Measurements from ENCODE around the gene PTPRJ. TPM values are rescaled to one million over a fixed set of nuclear protein-coding genes. Genes with fewer than 3 reads are reported as not detected.

The PTPRJ gene
- total RNA-seq, 1 donor from 2014 or later, result 22.9 TPM

DNA sequence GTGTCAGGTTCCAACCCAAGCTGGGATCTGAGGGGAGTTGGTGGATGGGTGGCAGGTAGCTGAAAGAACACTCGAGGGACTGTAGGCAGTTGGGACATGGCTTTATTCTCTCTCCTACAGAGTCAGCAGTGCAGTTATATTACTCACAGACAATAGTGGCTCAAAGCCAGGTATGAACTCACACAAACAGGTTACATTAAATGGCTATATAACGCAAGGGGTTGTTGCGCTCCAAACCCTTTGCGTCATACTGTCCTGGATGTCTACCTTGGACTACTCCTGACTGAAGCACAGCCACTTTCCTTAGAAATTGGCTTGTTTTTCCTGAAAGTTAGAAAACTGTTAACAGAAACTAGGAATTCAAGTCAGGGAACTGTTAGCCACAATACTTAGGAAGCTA lies 169.9 kb downstream of the PTPRJ start:
- H3K27ac Mint-ChIP-seq (ENCODE audit: unreplicated experiment), result peak overlapping the region; percentile 20
- peak; percentile 71 for DNase-seq (ENCODE audit: low read depth)
- H3K27ac ChIP-seq (ENCODE audit: low read depth, low read length), result peak overlapping the region; percentile 25
- peaks cover 2% of the 10 kb centered on the region for H3K9me3 ChIP-seq (ENCODE audit: insufficient read depth, low read depth, low read length)
- no peaks in the 10 kb centered on the region for H3K27me3 ChIP-seq (ENCODE audit: insufficient read depth, low read length)
- TF ChIP-seq, protein P1, sequence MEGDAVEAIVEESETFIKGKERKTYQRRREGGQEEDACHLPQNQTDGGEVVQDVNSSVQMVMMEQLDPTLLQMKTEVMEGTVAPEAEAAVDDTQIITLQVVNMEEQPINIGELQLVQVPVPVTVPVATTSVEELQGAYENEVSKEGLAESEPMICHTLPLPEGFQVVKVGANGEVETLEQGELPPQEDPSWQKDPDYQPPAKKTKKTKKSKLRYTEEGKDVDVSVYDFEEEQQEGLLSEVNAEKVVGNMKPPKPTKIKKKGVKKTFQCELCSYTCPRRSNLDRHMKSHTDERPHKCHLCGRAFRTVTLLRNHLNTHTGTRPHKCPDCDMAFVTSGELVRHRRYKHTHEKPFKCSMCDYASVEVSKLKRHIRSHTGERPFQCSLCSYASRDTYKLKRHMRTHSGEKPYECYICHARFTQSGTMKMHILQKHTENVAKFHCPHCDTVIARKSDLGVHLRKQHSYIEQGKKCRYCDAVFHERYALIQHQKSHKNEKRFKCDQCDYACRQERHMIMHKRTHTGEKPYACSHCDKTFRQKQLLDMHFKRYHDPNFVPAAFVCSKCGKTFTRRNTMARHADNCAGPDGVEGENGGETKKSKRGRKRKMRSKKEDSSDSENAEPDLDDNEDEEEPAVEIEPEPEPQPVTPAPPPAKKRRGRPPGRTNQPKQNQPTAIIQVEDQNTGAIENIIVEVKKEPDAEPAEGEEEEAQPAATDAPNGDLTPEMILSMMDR (IDR thresholded peaks at IDR 0.05; ENCODE audit: insufficient read depth, low read depth, low read length), result no peak
- TF ChIP-seq EZH2 (IDR thresholded peaks at IDR 0.05; ENCODE audit: insufficient read depth, low read length), result no peak
- peaks cover 29% of the 10 kb centered on the region for H3K36me3 Mint-ChIP-seq (ENCODE audit: low read depth, unreplicated experiment)
- H3K4me3 ChIP-seq (ENCODE audit: insufficient read depth, low read depth, low read length), result no peak overlapping the region
- H3K9me3 Mint-ChIP-seq (ENCODE audit: unreplicated experiment), result peaks cover 9% of the 10 kb centered on the region
- no peak overlapping the region for H2AFZ ChIP-seq (ENCODE audit: low read depth, low read length)
- FAIRE-seq, result no peak
- no peaks in the 10 kb centered on the region for H3K27me3 Mint-ChIP-seq (ENCODE audit: low read depth, unreplicated experiment)
- no peak overlapping the region for H3K4me3 Mint-ChIP-seq (ENCODE audit: unreplicated experiment)
- no peaks in the 10 kb centered on the region for H3K79me2 ChIP-seq (ENCODE audit: insufficient read depth, low read length)
- H3K4me1 ChIP-seq (ENCODE audit: insufficient read depth, low read length), result peaks cover 9% of the 10 kb centered on the region
- no peak overlapping the region for H3K4me2 ChIP-seq (ENCODE audit: low read length)
- peaks cover 8% of the 10 kb centered on the region for H3K4me1 Mint-ChIP-seq (ENCODE audit: low read depth, unreplicated experiment)
- H3K9ac ChIP-seq (ENCODE audit: low read length), result no peak overlapping the region
- H4K20me1 ChIP-seq (ENCODE audit: insufficient read depth, low read length), result no peaks in the 10 kb centered on the region
- peaks cover 13% of the 10 kb centered on the region for H3K36me3 ChIP-seq (ENCODE audit: insufficient read depth, low read length)

DNA sequence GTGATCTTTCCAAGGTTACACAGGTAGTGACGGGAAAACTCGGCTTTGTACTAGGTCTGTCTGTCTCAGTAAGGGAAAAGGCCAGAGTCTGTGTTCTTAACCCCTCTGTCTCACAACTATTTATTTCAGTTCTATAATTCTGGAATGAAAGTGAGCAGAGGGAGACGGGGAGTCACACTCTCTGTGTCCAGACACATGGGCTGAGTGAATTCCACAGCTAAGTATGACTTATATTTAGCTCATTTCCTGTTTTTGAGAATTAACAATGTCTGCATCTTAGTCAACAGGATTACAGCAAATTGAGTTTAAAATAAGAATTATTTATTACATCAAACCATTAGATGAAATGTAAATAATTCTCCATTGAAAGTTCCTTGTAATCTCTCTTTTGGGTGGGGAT lies 173.8 kb downstream of the PTPRJ start:
- no peak for TF ChIP-seq EZH2 (IDR thresholded peaks at IDR 0.05; ENCODE audit: insufficient read depth, low read length)
- TF ChIP-seq, protein P1 (IDR thresholded peaks at IDR 0.05; ENCODE audit: insufficient read depth, low read depth, low read length), result no peak

DNA sequence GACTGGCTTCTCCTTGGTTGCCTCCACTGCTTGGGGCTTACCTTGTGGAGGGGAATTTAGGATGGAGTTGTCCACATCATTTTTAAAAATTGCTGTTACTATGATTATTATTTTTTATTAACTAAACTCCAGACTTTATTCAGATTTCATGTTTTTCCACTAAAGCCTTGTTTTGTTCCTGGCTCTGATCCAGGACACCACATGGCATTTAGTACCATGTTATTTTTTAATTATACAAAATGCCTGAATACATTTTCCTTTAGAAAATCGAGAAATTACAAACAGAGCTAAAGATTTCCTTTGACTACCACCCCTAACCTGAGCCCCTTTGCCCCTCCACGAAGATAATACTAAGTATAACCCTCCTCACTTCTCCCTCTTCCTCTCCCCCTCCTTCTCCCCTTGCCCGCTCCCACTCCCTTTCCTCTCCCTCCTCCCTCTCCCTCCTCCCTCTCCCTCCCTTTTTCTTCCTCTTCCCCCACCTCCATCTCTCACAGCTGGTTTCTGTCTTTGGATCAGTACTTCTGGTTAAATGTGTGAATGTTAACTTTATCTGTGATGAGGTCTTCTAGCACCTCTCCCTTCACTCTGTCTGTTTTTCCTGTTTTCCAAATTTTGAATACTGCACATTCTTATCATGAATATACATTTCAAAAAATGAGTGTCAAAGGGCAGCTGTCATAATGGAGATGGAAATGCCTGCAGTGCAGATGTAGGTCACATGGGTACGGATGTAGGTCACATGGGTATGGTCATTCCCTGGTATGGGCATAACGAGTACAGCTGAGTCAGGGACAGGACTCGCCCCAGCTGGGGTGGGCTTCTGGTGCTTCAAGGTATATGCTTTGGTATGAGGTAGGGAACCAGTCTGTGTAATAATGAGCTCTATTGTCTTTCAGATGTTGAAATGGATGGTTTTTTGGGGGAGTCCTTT lies 181.9 kb downstream of the PTPRJ start:
- no peak for FAIRE-seq
- TF ChIP-seq EZH2 (IDR thresholded peaks at IDR 0.05; ENCODE audit: insufficient read depth, low read length), result no peak
- TF ChIP-seq, protein P1 (IDR thresholded peaks at IDR 0.05; ENCODE audit: insufficient read depth, low read depth, low read length), result no peak

More for the DNA sequence above, 173.8 kb downstream of the PTPRJ start:
- no peak overlapping the region for H3K27ac Mint-ChIP-seq (ENCODE audit: unreplicated experiment)
- Histone ChIP-seq H3K79me2 (ENCODE audit: insufficient read depth, low read length) (no peaks in the 10 kb centered on the region), H3K9me3 (ENCODE audit: insufficient read depth, low read depth, low read length) (peaks cover 2% of the 10 kb centered on the region), H3K4me2 (ENCODE audit: low read length) (peak overlapping the region; percentile 16), H3K9ac (ENCODE audit: low read length) (no peak overlapping the region), H3K4me1 (ENCODE audit: insufficient read depth, low read length) (peaks cover 6% of the 10 kb centered on the region), H3K36me3 (ENCODE audit: insufficient read depth, low read length) (peaks cover 15% of the 10 kb centered on the region), H3K27ac (ENCODE audit: low read depth, low read length) (peak overlapping the region; percentile 49), H4K20me1 (ENCODE audit: insufficient read depth, low read length) (no peaks in the 10 kb centered on the region), H2AFZ (ENCODE audit: low read depth, low read length) (no peak overlapping the region), H3K27me3 (ENCODE audit: insufficient read depth, low read length) (no peaks in the 10 kb centered on the region), H3K4me3 (ENCODE audit: insufficient read depth, low read depth, low read length) (no peak overlapping the region)
- FAIRE-seq, result no peak
- no peaks in the 10 kb centered on the region for H3K27me3 Mint-ChIP-seq (ENCODE audit: low read depth, unreplicated experiment)
- peaks cover 23% of the 10 kb centered on the region for H3K36me3 Mint-ChIP-seq (ENCODE audit: low read depth, unreplicated experiment)
- H3K9me3 Mint-ChIP-seq (ENCODE audit: unreplicated experiment), result peaks cover 9% of the 10 kb centered on the region
- peaks cover 8% of the 10 kb centered on the region for H3K4me1 Mint-ChIP-seq (ENCODE audit: low read depth, unreplicated experiment)
- DNase-seq (ENCODE audit: low read depth), result peak; percentile 50
- no peak overlapping the region for H3K4me3 Mint-ChIP-seq (ENCODE audit: unreplicated experiment)

More for the DNA sequence above, 181.9 kb downstream of the PTPRJ start:
- H3K9ac ChIP-seq (ENCODE audit: low read length), result no peak overlapping the region
- H3K4me3 ChIP-seq (ENCODE audit: insufficient read depth, low read depth, low read length), result no peak overlapping the region
- peaks cover 12% of the 10 kb centered on the region for H3K36me3 Mint-ChIP-seq (ENCODE audit: low read depth, unreplicated experiment)
- no peak overlapping the region for H2AFZ ChIP-seq (ENCODE audit: low read depth, low read length)
- no peaks in the 10 kb centered on the region for H3K4me1 Mint-ChIP-seq (ENCODE audit: low read depth, unreplicated experiment)
- H4K20me1 ChIP-seq (ENCODE audit: insufficient read depth, low read length), result no peaks in the 10 kb centered on the region
- no peaks in the 10 kb centered on the region for H3K79me2 ChIP-seq (ENCODE audit: insufficient read depth, low read length)
- no peak overlapping the region for H3K4me3 Mint-ChIP-seq (ENCODE audit: unreplicated experiment)
- no peak for DNase-seq (ENCODE audit: low read depth)
- no peak overlapping the region for H3K27ac Mint-ChIP-seq (ENCODE audit: unreplicated experiment)
- no peak overlapping the region for H3K27ac ChIP-seq (ENCODE audit: low read depth, low read length)
- peaks cover 14% of the 10 kb centered on the region for H3K36me3 ChIP-seq (ENCODE audit: insufficient read depth, low read length)
- H3K4me1 ChIP-seq (ENCODE audit: insufficient read depth, low read length), result peaks cover 1% of the 10 kb centered on the region
- H3K27me3 Mint-ChIP-seq (ENCODE audit: low read depth, unreplicated experiment), result no peaks in the 10 kb centered on the region
- H3K9me3 Mint-ChIP-seq (ENCODE audit: unreplicated experiment), result no peaks in the 10 kb centered on the region
- no peaks in the 10 kb centered on the region for H3K27me3 ChIP-seq (ENCODE audit: insufficient read depth, low read length)
- no peaks in the 10 kb centered on the region for H3K9me3 ChIP-seq (ENCODE audit: insufficient read depth, low read depth, low read length)
- no peak overlapping the region for H3K4me2 ChIP-seq (ENCODE audit: low read length)

Data from astrocyte (in vitro differentiated cells and primary cell).